K562 (cell line): ENCODE results near the gene TMEM209. TPM values are rescaled to one million over a fixed set of nuclear protein-coding genes. Genes with fewer than 3 reads are reported as not detected.

Experiments
- ARID2 ChIP-seq: fragments of 450-650 bp; IDR thresholded peaks from 2 replicates; pipeline ENCODE4 v1.6.1; 2017; ENCODE audit warnings: antibody characterized with exemption, mild to moderate bottlenecking
- MCM7 ChIP-seq, 2 experiments: fragments of 450-650 bp; IDR thresholded peaks; 2 replicates each; pipeline ENCODE4 v1.6.1; 2016 to 2018
- NEUROD1 ChIP-seq: fragments of 150-350 bp; IDR thresholded peaks from 2 replicates; pipeline ENCODE4 v1.6.1; 2014; ENCODE audit warnings: borderline replicate concordance, low read length, low read depth; ENCODE audit not compliant: partially characterized antibody
- RBBP5 ChIP-seq: fragments of 200-600 bp; sonication (generic); IDR thresholded peaks from 2 replicates; pipeline ENCODE4 v1.6.1; 2012; ENCODE audit warnings: borderline replicate concordance, mild to moderate bottlenecking, low read length, control low read depth, inconsistent platforms; ENCODE audit not compliant: insufficient read depth, poor library complexity, severe bottlenecking
- TCF3 ChIP-seq: sonication (generic); formaldehyde crosslinking; IDR thresholded peaks from 2 replicates; pipeline ENCODE4 v1.4.0; 2020; ENCODE audit warnings: mild to moderate bottlenecking, missing genetic modification reagents
- ZFX ChIP-seq: sonication (generic); formaldehyde crosslinking; IDR thresholded peaks from 2 replicates; pipeline ENCODE4 v1.8.0; 2022; ENCODE audit warnings: mild to moderate bottlenecking, missing genetic modification reagents, moderate library complexity
- ZNF3 ChIP-seq: fragments of 250-450 bp; sonication (Bioruptor Pico); IDR thresholded peaks from 2 replicates; pipeline ENCODE4 v1.5.0; 2021; ENCODE audit warnings: mild to moderate bottlenecking, moderate library complexity
- ZNF76 ChIP-seq: fragments of 250-450 bp; sonication (Bioruptor Pico); IDR thresholded peaks from 2 replicates; pipeline ENCODE4 v1.4.0; 2020; ENCODE audit warnings: mild to moderate bottlenecking, moderate library complexity, borderline replicate concordance
- polyA plus RNA-seq, 8 experiments: library from polyadenylated mRNA; depleted of rRNA in 4 of 8; stranded (reverse) in 5 of 8; unstranded in 3 of 8; fragments of >200 nt; fragmentation: Nextera tagmentation in 2 of 8; fragmentation: Illumina TruSeq in 1 of 8; extraction: Ambion mirVana in 2 of 8; extraction: Trizol in 1 of 8; gene quantifications; 2 replicates each; pipeline versions ENCODE4 v1.2.1 to v1.2.3, GENCODE V29; 2011 to 2014; ENCODE audit warnings: inconsistent platforms in 1 of 8, missing spikeins in 1 of 8
- total RNA-seq, 7 experiments: library from RNA; depleted of rRNA in 6 of 7; stranded (reverse); fragments of >200 nt in 6 of 7; fragmentation: Illumina TruSeq in 2 of 7; extraction: Trizol in 2 of 7; gene quantifications; 2 replicates each; pipeline versions ENCODE4 v1.2.1 to v1.2.3, GENCODE V29; 2011 to 2021; ENCODE audit warnings: low replicate concordance in 1 of 7
- TF ChIP-seq, protein P1 (sequence below): fragments of 200-800 bp; sonication (Bioruptor generic); IDR thresholded peaks from 2 replicates; pipeline ENCODE4 v1.6.1; 2017; ENCODE audit warnings: missing genetic modification characterization, missing compliant biosample characterization
- TF ChIP-seq, protein P2 (sequence below): sonication (generic); formaldehyde crosslinking; IDR thresholded peaks from 2 replicates; pipeline ENCODE4 v1.9.0; 2022; ENCODE audit warnings: mild to moderate bottlenecking, missing genetic modification reagents
- TF ChIP-seq, protein P3 (sequence below): IDR thresholded peaks from 2 replicates; pipeline ENCODE4 v1.6.1; 2014; ENCODE audit warnings: antibody characterized with exemption
- TF ChIP-seq, protein P4 (sequence below): sonication (generic); formaldehyde crosslinking; IDR thresholded peaks from 2 replicates; pipeline ENCODE4 v1.8.0; 2023; ENCODE audit warnings: missing genetic modification reagents, mild to moderate bottlenecking, borderline replicate concordance

The TMEM209 gene
- total and polyA plus RNA-seq, 9 of the 15 experiments (the other 6 are each of a cell fraction or from before 2014, with no cell fraction given), result 36.8 to 116 (median 76.6) TPM

DNA sequence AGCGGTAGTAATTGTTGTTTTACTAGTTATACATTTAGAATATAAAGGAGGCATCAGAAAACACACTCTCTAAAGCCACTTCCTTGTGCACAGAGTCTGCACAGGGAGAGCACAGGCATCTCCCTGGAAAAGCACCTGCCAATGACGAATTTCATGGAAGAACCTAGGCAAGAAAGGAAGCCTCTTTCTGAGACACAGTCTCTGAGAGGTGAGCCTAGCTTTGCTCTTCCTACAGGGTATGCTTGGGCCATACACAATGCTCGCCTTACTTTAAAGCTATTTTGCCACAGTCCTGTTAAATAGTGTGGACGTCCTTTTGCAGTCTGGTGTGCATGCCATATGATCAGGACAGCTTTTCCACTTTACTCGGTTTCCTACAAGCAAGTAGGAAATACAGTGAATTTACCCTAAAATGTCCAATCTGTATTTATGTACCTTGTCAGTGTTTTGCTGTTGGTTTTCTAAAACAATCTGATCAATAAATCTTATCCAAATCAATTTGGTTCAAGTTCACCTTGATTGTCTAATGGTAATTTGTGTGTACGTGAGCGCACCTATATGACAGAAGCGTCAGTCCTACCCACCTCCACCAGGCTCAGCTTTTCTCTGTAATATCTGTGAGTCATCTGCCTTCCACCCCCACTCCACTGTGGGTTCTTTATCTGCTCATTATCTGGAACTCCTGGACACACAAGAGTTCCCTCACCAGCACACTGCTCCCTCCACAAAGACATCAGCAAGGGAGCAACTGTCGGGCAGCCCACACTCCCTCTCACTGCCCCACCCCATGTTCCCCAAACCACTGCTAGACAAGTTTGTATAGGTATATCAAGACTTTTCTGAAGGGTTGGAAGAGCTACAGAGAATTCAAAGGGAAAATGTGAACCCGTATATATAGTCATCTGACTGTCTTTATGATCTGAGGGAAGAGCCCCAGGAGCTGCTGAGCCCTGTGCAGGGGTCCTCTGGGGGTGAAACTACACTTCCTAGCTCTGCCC lies 69.7 kb downstream of the TMEM209 start (continued):
- TF ChIP-seq, protein P1, sequence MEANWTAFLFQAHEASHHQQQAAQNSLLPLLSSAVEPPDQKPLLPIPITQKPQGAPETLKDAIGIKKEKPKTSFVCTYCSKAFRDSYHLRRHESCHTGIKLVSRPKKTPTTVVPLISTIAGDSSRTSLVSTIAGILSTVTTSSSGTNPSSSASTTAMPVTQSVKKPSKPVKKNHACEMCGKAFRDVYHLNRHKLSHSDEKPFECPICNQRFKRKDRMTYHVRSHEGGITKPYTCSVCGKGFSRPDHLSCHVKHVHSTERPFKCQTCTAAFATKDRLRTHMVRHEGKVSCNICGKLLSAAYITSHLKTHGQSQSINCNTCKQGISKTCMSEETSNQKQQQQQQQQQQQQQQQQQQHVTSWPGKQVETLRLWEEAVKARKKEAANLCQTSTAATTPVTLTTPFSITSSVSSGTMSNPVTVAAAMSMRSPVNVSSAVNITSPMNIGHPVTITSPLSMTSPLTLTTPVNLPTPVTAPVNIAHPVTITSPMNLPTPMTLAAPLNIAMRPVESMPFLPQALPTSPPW, result peak; percentile 96
- TF ChIP-seq, protein P2, sequence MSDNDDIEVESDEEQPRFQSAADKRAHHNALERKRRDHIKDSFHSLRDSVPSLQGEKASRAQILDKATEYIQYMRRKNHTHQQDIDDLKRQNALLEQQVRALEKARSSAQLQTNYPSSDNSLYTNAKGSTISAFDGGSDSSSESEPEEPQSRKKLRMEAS, result peak; percentile 41; the same call in 1 of the 2 replicates
- TF ChIP-seq, protein P3, sequence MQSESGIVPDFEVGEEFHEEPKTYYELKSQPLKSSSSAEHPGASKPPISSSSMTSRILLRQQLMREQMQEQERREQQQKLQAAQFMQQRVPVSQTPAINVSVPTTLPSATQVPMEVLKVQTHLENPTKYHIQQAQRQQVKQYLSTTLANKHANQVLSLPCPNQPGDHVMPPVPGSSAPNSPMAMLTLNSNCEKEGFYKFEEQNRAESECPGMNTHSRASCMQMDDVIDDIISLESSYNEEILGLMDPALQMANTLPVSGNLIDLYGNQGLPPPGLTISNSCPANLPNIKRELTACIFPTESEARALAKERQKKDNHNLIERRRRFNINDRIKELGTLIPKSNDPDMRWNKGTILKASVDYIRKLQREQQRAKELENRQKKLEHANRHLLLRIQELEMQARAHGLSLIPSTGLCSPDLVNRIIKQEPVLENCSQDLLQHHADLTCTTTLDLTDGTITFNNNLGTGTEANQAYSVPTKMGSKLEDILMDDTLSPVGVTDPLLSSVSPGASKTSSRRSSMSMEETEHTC, result peak; percentile 27; the same call in 1 of the 2 replicates
- 0 out of 2 replicates have a peak, but pooled peaks have one; percentile 3 for TF ChIP-seq ARID2
- TF ChIP-seq, protein P4, sequence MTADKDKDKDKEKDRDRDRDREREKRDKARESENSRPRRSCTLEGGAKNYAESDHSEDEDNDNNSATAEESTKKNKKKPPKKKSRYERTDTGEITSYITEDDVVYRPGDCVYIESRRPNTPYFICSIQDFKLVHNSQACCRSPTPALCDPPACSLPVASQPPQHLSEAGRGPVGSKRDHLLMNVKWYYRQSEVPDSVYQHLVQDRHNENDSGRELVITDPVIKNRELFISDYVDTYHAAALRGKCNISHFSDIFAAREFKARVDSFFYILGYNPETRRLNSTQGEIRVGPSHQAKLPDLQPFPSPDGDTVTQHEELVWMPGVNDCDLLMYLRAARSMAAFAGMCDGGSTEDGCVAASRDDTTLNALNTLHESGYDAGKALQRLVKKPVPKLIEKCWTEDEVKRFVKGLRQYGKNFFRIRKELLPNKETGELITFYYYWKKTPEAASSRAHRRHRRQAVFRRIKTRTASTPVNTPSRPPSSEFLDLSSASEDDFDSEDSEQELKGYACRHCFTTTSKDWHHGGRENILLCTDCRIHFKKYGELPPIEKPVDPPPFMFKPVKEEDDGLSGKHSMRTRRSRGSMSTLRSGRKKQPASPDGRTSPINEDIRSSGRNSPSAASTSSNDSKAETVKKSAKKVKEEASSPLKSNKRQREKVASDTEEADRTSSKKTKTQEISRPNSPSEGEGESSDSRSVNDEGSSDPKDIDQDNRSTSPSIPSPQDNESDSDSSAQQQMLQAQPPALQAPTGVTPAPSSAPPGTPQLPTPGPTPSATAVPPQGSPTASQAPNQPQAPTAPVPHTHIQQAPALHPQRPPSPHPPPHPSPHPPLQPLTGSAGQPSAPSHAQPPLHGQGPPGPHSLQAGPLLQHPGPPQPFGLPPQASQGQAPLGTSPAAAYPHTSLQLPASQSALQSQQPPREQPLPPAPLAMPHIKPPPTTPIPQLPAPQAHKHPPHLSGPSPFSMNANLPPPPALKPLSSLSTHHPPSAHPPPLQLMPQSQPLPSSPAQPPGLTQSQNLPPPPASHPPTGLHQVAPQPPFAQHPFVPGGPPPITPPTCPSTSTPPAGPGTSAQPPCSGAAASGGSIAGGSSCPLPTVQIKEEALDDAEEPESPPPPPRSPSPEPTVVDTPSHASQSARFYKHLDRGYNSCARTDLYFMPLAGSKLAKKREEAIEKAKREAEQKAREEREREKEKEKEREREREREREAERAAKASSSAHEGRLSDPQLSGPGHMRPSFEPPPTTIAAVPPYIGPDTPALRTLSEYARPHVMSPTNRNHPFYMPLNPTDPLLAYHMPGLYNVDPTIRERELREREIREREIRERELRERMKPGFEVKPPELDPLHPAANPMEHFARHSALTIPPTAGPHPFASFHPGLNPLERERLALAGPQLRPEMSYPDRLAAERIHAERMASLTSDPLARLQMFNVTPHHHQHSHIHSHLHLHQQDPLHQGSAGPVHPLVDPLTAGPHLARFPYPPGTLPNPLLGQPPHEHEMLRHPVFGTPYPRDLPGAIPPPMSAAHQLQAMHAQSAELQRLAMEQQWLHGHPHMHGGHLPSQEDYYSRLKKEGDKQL, result no peak
- TF ChIP-seq MCM7 (IDR thresholded peaks at IDR 0.05), result peak in 1 of 2 experiments; percentile 96; a peak in 2 of 4 replicates
- TF ChIP-seq TCF3 (CRISPR knock-in tag), result peak; percentile 81
- TF ChIP-seq RBBP5, result peak; percentile 81
- TF ChIP-seq ZNF76 (CRISPR knock-in tag), result 0 out of 2 replicates have a peak, but pooled peaks have one; percentile 46
- peak; percentile 97 for TF ChIP-seq NEUROD1
- no peak for TF ChIP-seq ZNF3 (CRISPR knock-in tag)
- TF ChIP-seq ZFX, result no peak
